CD1c-positive myeloid dendritic cell (primary cell): ENCODE results near the gene TMEM259.

Experiments used
- DNase-seq: peaks from one replicate; pipeline ENCODE4 v3.0.0-alpha.2; 2016; ENCODE audit errors: extremely low spot score

The TMEM259 gene

DNA sequence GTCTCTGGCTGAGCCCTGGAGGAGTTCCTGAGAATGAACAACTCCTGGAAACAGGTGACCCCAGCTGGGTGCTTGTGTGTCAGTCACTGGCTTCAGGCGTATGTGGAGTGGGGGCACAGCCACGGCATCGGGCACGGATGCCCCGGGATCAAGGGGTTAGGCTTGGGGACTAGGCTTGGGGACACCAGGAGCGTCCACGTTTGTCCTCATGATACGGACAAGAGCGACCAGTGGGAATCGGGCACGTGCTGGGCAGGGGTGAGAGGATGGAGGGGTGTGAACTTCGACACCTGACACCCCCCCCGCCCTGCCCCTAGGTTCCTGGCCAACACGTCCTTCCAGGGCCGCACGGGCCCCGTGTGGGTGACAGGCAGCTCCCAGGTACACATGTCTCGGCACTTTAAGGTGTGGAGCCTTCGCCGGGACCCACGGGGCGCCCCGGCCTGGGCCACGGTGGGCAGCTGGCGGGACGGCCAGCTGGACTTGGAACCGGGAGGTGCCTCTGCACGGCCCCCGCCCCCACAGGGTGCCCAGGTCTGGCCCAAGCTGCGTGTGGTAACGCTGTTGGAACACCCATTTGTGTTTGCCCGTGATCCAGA is 16.6 kb downstream of the TMEM259 start:
- no peak for DNase-seq

DNA sequence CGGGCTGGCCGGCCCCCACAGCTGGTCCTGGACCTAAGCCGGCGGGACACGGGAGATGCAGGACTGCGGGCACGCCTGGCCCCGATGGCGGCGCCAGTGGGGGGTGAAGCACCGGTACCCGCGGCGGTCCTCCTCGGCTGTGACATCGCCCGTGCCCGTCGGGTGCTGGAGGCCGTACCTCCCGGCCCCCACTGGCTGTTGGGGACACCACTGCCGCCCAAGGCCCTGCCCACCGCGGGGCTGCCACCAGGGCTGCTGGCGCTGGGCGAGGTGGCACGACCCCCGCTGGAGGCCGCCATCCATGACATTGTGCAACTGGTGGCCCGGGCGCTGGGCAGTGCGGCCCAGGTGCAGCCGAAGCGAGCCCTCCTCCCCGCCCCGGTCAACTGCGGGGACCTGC is 17.6 kb downstream of the TMEM259 start:
- DNase-seq, result no peak

DNA sequence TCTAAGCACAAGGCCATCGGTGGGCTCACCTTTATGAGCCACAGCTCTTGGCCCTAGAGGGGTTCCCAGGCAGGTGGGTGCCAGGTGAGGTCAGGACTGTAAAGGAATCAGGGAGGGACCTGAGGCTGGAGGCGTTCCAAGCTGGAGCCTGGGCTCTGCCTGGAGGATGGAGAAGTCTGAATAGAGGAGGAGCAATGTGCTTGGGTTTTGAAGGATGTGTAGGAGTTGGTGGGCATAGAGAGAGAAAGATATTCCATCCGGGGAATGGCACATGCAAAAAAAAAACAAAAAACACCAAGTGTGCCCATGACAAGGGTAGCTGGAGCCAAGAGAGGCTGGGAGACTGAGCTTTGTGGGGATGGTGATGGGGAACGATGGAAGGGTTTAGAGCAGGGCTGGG is 18.3 kb downstream of the TMEM259 start:
- DNase-seq, result no peak

DNA sequence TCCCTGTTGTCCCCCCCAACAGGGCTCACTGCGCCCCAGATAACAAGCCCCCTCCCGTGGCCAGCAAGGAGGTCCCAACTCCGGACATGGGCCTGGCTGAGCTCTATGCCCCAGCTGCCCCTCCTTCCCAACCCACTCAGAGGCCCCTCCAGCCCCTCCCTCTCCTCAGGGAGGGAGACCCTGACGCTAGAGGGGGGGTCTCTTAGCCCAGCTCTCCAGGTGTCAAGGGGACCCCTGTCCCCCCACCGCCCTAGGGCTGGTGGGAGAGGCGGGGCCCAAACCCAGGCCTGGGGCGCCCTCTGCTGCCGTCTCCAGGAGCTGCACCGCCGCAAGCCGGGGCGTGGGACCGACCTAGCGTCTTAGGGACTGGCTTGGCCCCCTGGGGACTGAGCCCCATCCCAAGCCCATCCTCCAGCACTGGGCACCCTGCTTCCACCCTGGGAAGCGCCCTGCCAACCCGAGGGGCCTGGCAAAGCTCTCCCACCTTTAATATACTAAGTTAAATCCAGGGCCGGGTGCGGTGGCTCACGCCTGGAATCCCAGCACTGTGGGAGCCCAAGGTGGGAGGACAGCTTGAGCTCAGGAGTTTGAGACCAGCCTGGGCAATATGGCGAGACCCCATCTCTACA is 19.3 kb downstream of the TMEM259 start:
- DNase-seq, result peak; percentile 69

DNA sequence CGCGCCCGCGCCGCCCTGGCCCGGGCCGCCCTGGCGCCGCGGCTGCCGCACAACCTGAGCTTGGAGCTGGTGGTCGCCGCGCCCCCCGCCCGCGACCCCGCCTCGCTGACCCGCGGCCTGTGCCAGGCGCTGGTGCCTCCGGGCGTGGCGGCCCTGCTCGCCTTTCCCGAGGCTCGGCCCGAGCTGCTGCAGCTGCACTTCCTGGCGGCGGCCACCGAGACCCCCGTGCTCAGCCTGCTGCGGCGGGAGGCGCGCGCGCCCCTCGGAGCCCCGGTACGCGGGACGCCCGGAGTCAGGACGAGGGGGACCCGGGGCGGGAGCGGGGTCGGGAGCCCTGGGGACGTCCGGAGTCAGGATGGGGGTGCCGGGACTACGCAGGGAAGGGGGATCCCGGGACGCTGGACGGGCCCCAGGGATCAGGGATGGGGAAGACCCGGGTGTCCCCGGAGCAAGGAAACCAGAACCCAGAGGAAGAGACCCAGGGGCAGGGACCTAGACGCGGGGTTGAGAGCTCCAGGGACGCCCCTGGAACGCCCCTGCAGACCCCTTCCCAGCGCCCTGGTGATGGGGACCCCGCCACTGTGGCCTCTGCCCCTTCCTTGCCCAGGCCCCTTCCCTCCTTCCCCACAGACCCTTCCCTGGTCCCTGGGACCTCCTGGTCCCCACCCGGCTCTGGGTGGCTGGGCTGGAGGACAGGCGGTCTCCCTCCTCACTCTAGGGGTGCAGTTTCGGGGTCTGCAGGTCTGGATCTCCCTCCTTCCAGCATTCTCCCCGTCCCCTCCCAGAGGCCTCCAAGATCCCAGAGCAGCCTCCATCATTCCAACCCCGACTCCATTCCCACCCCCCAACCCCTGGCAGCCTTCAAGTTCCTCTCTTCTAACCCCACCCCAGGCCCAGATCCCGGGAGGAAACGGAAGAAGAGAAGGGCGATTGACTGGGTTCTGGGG is 20.1 kb downstream of the TMEM259 start:
- peak; percentile 14 for DNase-seq

DNA sequence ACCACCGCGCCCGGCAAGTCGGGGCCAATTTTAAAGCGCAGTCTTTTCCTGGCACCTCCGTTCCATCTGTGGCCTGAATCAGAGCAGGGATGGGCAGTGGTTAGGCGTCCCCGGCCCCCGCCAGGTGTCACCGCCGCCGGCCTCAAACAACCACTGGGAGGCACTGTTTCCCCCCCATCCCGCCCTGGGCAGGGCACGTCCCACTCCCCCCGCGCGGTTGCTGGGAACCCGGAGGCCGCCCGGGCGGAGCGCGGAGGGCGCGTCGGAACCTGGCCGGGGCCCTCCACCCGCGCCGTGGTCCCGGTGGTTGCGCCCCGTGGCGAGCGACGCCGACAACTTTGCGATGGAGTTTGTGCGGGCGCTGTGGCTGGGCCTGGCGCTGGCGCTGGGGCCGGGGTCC is 20.8 kb downstream of the TMEM259 start, which contains the start of gene GRIN3B:
GRIN3B (plus strand) TSS at position 325 of the 400 bp plus-strand sequence; CDS start at position 344, 19 bp downstream.
- peak; percentile 70 for DNase-seq

DNA sequence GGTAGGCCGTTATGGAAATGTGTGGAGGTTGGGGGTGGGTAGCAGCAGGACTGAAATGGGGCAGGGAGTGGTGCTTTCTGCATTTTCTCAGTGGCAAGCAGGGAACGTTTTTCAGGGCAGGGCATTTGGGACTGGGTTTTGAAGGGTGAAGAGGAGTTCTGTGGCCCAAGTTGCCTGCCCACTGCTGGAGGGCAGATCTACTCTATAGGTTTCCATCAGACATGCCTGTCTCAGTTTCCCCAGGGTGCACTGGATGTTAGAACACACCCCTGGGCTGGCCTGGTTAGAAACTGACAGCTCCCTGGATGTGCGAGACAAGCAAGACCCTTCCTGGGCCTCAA is 21.6 kb downstream of the TMEM259 start:
- no peak for DNase-seq

DNA sequence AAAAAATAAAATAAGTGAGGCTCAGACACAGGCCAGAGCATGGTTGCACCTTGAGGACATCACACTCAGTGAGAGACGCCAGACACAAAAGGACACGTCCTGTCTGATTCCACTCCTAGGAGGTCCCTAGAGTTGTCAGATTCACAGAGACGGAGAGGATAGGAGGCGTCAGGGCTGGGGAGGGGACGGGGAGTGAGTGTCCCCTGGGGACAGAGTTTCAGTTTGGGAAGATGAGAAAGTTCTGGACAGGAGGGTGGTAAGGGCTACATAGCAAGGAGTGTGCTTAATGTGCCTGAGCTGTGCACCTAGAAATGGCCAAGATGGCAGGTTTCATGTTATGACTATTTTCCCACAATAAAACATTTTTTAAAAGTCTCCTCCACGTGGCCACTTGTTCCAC is 22.9 kb downstream of the TMEM259 start:
- no peak for DNase-seq

DNA sequence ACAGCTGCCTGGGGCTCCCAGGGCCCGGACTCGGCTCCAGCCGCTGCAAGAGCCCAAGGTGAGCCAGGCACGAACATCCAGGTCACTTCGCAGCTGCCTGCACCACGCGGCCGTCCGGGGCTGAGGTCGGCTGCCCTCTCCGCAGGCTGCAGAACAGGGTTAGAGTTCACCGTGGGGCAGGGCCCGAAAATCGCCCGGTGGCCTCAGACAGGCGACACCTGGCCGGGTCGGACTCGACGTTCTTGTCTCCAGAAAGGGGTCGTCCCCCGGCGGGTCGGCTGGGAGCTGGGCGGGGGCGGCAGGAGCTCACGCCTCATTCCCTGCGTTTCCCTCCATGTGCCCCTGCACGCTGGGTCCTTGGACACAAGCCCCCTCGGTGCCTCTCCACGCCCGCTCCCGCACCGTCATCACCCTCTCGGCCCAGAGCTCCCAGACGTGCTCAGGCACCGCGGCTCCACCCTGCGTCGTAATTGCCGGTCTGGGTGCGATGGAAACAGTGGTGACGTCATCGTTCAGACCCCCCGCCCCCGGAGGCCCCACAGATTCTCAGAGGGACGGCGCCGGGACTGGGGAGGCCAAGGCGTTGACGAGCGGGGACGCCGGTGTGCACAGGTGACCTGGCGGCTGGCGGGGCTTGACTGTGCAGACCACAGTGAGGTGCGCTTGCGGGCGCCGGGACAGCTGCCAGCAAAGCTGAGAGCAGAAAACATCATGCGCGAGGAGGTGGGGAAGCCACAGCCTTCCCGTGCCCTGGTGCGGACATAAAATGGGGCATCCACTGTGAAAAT is 24.7 kb downstream of the TMEM259 start:
- DNase-seq, result peak; percentile 33

DNA sequence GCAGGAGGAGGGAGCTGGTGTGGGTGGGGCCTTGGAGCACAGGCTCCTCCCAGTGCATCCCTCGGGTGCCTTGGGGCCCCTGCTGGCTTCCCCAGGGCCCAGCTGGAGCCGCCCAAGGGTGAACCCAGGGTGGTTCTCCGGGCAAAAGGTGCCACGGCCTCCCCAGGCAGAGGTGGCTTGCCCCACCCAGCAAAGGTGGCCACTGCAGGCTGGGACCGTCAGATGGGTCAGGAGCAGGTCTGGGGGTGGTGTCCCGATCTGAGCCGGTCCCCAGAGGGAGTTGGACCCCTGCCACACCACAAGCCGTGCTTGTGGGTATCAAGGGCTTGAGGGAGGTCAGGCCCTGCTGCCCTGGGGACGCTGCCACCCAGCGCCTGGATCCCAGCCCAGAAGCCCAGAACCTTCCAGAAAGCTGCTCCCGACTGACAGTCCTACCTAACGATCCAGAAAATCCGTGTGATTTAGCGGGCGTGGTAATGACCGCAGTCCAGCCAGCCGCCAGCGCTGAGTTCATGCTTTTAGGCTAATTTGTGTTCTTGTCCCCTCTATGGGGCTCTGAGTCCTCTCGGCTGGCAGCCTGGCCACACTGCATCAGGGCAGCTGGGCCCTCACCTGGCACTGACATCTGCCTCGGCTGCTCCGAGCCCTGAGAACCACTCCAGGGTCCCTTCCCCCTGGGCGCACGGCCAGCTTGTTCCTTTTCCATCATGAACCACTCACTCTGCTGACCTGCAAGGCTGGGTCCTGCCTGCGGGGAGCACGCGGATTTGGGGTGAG is 25.7 kb downstream of the TMEM259 start:
- DNase-seq, result no peak

DNA sequence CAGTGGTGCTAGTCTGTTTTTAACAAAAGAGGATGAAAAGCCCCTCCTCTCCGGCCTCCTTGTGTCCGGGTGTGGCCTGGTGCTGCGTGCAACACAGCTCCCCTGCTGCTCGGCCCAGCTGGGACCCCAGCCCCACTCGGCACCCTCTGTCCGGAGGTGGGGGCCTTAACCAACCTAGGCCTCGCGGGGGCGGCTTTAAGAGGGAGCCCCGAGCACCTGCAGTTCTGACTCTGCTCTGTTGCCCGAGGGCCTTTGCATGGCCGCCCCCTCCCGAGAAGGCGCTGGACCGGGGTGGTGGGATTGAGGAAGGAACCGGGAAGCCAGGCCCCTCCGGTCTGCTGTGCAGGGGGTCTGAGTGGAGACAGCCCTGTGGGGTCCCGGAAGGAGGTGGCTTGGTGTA is 26.4 kb downstream of the TMEM259 start:
- no peak for DNase-seq

DNA sequence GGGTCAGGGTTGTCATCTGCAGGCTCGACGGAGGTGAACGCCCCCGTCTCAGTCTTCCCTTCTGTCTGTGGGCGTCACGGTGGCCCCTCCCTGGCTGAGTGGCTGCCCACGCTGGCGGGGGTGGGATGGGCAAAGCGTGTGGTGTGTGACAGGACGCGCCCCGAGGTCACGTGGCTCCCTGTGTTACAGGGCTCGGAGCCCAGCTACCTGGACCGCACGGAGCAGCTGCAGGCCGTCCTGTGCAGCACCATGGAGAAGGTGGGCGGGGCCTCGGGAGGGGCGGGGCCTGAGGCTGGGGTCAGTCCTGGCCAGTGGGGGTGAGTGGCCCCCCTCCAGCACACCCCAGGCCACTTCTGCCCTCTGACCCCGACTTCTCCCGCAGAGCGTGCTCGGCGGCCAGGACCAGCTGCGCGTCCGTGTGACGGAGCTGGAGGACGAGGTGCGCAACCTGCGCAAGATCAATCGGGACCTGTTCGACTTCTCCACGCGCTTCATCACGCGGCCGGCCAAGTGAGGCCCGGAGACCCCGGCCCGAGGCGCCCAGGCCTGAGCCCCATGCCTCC is 27.0 kb downstream of the TMEM259 start:
- no peak for DNase-seq

DNA sequence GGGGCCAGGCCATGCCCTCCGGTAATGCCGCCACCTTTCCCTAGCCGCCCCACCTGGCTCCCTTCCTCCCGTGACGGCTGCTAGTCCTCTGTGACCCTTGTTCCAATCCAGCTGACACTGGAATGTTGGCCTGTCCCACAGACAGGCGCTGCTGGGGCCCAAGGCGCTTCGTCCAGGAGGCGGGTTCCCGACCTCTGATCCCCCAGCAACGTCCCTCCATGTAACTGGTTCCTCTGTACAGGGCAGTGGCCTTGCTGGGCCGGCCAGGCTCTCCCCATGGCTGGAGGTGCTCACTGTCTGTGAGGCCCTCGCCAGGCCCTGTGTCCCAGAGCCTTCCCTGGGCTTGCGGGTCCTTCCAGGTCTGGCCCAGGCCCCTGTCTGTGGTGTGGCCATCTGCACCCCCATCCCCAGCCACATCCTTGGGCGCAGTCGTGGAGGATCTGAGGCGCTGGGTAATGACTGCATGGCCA is 27.5 kb downstream of the TMEM259 start:
- no peak for DNase-seq

DNA sequence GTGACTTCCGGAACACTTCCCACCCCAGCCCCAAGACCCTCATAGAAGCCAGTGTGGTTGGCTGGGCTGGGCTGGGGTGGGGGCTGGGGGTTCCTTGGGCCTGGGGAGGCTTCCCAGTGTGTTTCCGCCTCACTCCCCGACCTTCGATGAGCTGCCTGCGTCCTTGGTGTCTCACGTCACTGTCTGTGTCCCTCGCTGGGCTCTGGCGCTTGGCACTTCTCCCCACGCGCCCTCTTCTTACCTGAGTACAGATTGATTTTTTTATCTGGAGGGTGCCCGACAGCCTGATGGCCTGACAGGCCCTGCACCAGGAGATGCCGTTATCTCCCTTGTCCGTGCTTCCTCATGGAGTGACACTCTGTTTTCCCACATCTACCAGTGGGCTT is 28.3 kb downstream of the TMEM259 start:
- no peak for DNase-seq

DNA sequence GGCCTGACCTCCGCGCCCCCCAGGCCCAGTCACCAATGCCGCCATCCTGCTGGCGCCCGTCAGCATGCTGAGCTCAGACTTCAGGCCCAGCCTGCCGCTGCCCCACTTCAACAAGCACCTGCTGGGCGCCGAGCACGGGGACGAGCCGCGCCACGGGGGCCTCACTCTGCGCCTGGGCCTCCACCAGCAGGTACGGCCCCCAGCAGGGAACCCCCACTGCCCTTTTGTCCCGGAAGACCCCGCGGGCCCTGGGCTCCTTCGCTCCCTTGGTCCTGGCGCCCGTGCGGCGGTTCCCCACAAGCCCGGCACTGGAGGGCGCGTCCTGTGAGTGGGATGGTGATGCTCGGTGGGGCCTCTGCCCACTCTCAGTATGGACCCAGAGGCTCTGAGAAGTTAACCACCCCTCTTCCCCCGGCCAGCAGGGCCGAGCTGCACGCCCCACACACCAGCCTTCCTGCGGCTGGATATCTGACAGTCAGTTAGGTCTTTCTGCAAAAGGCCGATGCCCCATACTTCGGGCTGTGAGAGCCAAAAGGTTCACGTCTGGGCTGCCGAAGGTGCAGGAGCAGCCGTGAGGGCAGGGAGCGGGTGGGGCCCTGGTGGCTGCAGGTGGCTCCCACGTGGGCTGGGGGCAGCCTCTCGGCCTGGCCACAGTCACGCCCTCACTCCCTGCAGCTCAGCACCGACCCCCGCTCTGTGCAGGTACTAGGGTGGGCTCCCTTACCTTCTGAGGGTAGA is 28.8 kb downstream of the TMEM259 start:
- DNase-seq, result no peak

DNA sequence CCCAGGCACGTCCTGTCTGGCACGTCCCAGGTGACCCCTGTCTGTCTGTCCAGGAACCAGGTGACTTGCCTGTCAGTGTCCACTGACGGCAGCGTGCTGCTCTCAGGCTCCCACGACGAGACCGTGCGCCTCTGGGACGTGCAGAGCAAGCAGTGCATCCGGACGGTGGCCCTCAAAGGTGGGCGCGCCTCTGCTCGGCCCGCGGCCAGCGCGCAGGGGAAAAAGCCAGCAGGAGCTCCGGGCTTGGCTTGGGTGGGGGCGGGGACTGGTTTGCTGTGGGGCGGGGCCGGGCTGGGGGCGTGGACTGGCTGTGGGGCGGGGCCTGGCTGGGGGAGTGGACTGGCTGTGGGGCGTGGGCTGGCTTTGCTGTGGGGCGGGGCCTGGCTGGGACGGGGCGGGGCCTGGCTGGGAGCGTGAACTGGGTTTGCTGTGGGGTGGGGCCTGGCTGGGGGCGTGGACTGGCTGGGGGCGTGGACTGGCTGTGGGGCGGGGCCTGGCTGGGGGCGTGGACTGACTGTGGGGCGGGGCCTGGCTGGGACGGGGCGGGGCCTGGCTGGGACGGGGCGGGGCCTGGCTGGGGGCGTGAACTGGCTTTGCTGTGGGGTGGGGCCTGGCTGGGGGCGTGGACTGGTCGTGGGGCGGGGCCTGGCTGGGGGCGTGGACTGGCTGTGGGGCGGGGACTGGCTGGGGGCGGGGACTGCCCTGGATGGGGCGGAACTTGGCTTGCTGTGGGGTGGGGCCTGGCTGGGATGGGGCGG is 29.6 kb downstream of the TMEM259 start:
- DNase-seq, result peak; percentile 30

DNA sequence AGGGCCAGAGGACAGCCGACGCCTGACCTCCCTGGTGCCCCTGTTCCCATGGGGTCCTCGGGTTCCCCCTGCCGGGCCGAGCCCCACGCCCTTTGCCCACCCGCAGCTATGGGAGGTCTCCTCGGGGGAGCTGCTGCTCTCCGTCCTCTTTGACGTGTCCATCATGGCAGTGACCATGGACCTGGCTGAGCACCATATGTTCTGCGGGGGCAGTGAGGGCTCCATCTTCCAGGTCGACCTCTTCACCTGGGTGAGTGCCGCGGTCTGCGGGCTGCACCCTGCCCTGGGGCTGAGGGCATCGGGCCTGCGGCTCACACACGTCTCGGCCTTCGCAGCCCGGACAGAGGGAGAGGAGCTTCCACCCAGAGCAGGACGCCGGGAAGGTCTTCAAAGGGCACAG is 30.2 kb downstream of the TMEM259 start:
- no peak for DNase-seq

DNA sequence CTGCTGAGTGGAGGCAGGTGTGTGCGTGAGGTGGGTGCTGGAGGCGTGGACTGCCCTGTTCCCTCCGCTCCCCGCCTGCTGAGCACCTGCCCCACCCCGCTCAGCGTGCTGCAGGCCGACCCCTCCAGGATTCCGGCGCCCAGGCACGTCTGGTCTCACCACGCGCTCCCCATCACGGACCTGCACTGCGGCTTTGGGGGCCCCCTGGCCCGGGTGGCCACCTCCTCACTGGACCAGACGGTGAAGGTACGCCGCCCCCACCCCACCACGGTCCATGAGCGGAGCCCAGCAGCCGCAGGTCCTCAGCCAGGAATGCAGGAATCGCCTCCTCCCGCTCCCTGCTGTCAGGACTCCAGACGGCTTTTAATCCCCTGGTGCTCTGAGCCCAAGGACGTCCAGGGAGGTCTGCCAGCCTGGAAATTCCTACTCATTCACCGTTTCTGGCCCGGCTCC is 30.8 kb downstream of the TMEM259 start:
- DNase-seq, result no peak

DNA sequence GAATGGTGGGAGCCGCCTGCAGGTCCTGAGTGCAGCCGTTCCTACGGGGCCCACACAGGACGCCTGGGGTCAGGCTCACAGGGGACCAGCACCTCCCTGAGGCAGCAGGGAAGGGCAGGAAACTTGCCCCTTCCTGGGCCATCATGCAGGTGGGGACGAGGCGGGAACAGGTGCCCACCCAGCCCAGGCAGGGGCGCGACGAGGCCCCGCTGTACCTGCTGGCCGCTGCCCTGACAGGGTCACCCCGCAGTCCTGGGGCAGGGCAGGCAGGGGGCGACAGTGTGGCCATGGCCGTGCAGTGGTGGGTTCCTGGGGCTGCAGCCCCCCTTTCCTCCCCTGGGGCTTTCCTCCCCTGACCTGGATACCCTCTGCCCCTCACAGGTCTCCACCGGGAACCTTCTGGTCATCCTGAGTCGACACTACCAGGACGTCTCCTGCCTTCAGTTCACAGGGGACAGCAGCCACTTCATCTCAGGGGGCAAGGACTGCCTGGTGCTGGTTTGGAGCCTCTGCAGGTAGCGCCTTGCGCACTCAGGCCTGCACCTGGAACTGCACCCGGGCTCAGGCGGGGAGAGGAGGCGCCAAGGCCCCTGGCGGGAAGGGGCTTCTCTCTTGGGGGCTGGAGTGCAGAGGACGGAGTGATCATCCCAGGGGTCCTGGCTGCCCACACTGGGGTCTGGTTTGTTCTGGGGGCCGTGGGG is 31.4 kb downstream of the TMEM259 start:
- DNase-seq, result no peak
